HepG2 (cell line): ENCODE measurements around the gene ATG9A.

ENCODE experiments used
- ARNT ChIP-seq: fragments of 450-650 bp; IDR thresholded peaks from 2 replicates; pipeline ENCODE4 v1.6.1; 2017
- EZH2 ChIP-seq: conservative IDR thresholded peaks from 2 replicates; pipeline ENCODE4 v1.6.1; 2012; ENCODE audit warnings: mild to moderate bottlenecking, low read depth, low read length, moderate library complexity
- JUN ChIP-seq: sonication (generic); formaldehyde crosslinking; IDR thresholded peaks from 2 replicates; pipeline ENCODE4 v1.4.0; 2020; ENCODE audit warnings: mild to moderate bottlenecking, missing genetic modification reagents
- SP1 ChIP-seq, 2 experiments: fragments of 450-650 bp in 1 of 2; sonication (generic) in 1 of 2; formaldehyde crosslinking in 1 of 2; IDR thresholded peaks; 2 replicates each; pipeline versions ENCODE4 v1.4.0 to v1.6.1; 2016 to 2020; ENCODE audit warnings: missing genetic modification reagents in 1 of 2
- ZNF232 ChIP-seq: sonication (generic); formaldehyde crosslinking; IDR thresholded peaks from 2 replicates; pipeline ENCODE4 v1.4.0; 2020; ENCODE audit warnings: missing genetic modification reagents, borderline replicate concordance

- TF ChIP-seq JUN (CRISPR knock-in tag): no peak
- no peak for TF ChIP-seq SP1 (IDR thresholded peaks at IDR 0.05)
- no peak for TF ChIP-seq SP1 (CRISPR knock-in tag; IDR thresholded peaks at IDR 0.05)
- no peak for TF ChIP-seq ARNT
- no peak for TF ChIP-seq ZNF232 (CRISPR knock-in tag)
- no peak for TF ChIP-seq EZH2
Measured at GRCh38 chr2:219274361-219274921, 45.0 kb upstream of the ATG9A start.
